PC-9 (cell line): ENCODE measurements around the gene LEFTY1. TPM values are rescaled to one million over a fixed set of nuclear protein-coding genes. Genes with fewer than 3 reads are reported as not detected.

Experiments used
- BruUV-seq: library from RNA; stranded (reverse); fragments of 400-500 nt; replicated peaks from 2 replicates; lab custom pipeline; 2021; lab: Mats Ljungman, UMichigan
- CTCF ChIA-PET: fragments of 300-600 bp; sonication (Branson Sonifier 250); formaldehyde crosslinking; loops from one replicate; lab custom pipeline; 2022; ENCODE audit warnings: antibody characterized with exemption; lab: Charles Lee
- POLR2A ChIA-PET: fragments of 300-600 bp; sonication (Branson Sonifier 250); formaldehyde crosslinking; loops from one replicate; lab custom pipeline; 2022; ENCODE audit warnings: antibody characterized with exemption; ENCODE audit not compliant: unreplicated experiment; lab: Charles Lee
- DNase-seq, 2 experiments: peaks; one replicate each; pipeline versions ENCODE4 v3.0.0 to v3.0.0-alpha.2; 2015 to 2022; ENCODE audit warnings: mixed read lengths in 1 of 2
- H2AFZ ChIP-seq: fragments of 200-600 bp; sonication (generic); 2 replicates; pipeline ENCODE4 v1.8.1; 2017; ENCODE audit warnings: antibody characterized with exemption
- H3F3A ChIP-seq: fragments of 200-600 bp; sonication (generic); 2 replicates; pipeline ENCODE4 v1.8.1; 2017; ENCODE audit warnings: antibody characterized with exemption, mild to moderate bottlenecking, low read depth; ENCODE audit not compliant: insufficient read depth
- H3K27ac ChIP-seq: fragments of 200-600 bp; sonication (generic); 2 replicates; pipeline ENCODE4 v1.6.1; 2016; ENCODE audit warnings: mixed run types
- H3K27me3 ChIP-seq: fragments of 200-600 bp; sonication (generic); 2 replicates; pipeline ENCODE4 v1.6.1; 2016; ENCODE audit warnings: low read depth, mixed run types; ENCODE audit not compliant: insufficient read depth
- H3K36me3 ChIP-seq: fragments of 200-600 bp; sonication (generic); 2 replicates; pipeline ENCODE4 v1.6.1; 2016; ENCODE audit warnings: low read depth, mixed run types
- H3K4me1 ChIP-seq: fragments of 200-600 bp; sonication (generic); replicated peaks from 2 replicates; pipeline ENCODE4 v1.6.1; 2016; ENCODE audit warnings: mixed run types; ENCODE audit not compliant: insufficient read depth
- H3K4me2 ChIP-seq: fragments of 200-600 bp; sonication (generic); 2 replicates; pipeline ENCODE4 v1.6.1; 2017; ENCODE audit warnings: mixed run types
- H3K4me3 ChIP-seq: fragments of 200-600 bp; sonication (generic); 2 replicates; pipeline ENCODE4 v1.6.1; 2016; ENCODE audit warnings: mixed run types
- H3K79me2 ChIP-seq: fragments of 200-600 bp; sonication (generic); 2 replicates; pipeline ENCODE4 v1.6.1; 2017; ENCODE audit warnings: low read depth, mixed run types
- H3K9me2 ChIP-seq: fragments of 200-600 bp; sonication (generic); 2 replicates; pipeline ENCODE4 v1.8.1; 2017; ENCODE audit warnings: mild to moderate bottlenecking; ENCODE audit not compliant: insufficient read depth
- H3K9me3 ChIP-seq: fragments of 200-600 bp; sonication (generic); 2 replicates; pipeline ENCODE4 v1.8.1; 2016; ENCODE audit warnings: low read depth; ENCODE audit not compliant: insufficient read depth
- H4K20me1 ChIP-seq: fragments of 200-600 bp; sonication (generic); 2 replicates; pipeline ENCODE4 v1.8.1; 2017; ENCODE audit not compliant: insufficient read depth
- CTCF ChIP-seq: fragments of 200-600 bp; sonication (generic); conservative IDR thresholded peaks from 2 replicates; pipeline ENCODE4 v1.6.1; 2017; ENCODE audit warnings: mixed run types, antibody characterized with exemption, mild to moderate bottlenecking, moderate library complexity
- EZH2 ChIP-seq: fragments of 200-600 bp; sonication (generic); IDR thresholded peaks from 2 replicates; pipeline ENCODE4 v1.8.0; 2017; ENCODE audit warnings: antibody characterized with exemption, low read depth
- intact Hi-C: fragments of 100-400 bp; cut with micrococcal nuclease; formaldehyde crosslinking; loops from one replicate; pipeline ENCODE4 v1.10.0; 2022; ENCODE audit not compliant: unreplicated experiment
- total RNA-seq: library from RNA; stranded (reverse); gene quantifications from 2 replicates; pipeline ENCODE4 v1.2.3, GENCODE V29; 2021

Gene LEFTY1
- total RNA-seq, 1 experiment from 2014 or later = not detected

- Histone ChIP-seq H3F3A (0 out of 2 replicates have a peak, but pooled peaks cover 8% of the 10 kb centered on the region), H3K4me3 (no peak overlapping the region), H3K79me2 (no peaks in the 10 kb centered on the region), H3K4me2 (no peak overlapping the region), H3K4me1 (peaks cover 5% of the 10 kb centered on the region), H2AFZ (no peak overlapping the region), H3K36me3 (no peaks in the 10 kb centered on the region), H3K9me2 (no peaks in the 10 kb centered on the region), H4K20me1 (no peaks in the 10 kb centered on the region), H3K27me3 (no peaks in the 10 kb centered on the region), H3K9me3 (no peaks in the 10 kb centered on the region), H3K27ac (no peak overlapping the region)
- TF ChIP-seq EZH2 = no peak
- TF ChIP-seq CTCF = no peak
- intact Hi-C loops = no loop called here
- no peak for DNase-seq
- CTCF ChIA-PET = no interaction called here
- BruUV-seq = no TSS peak
- POLR2A ChIA-PET = no interaction called here
Measured at GRCh38 chr1:225934711-225935110, 45.8 kb upstream of the LEFTY1 start.

- Histone ChIP-seq H3K9me2 (no peaks in the 10 kb centered on the region), H3K4me2 (no peak overlapping the region), H2AFZ (no peak overlapping the region), H3K79me2 (no peaks in the 10 kb centered on the region), H3K36me3 (no peaks in the 10 kb centered on the region), H3K27me3 (no peaks in the 10 kb centered on the region), H3F3A (0 out of 2 replicates have a peak, but pooled peaks cover 8% of the 10 kb centered on the region), H4K20me1 (no peaks in the 10 kb centered on the region), H3K9me3 (no peaks in the 10 kb centered on the region), H3K27ac (no peak overlapping the region), H3K4me1 (peaks cover 5% of the 10 kb centered on the region), H3K4me3 (no peak overlapping the region)
- DNase-seq = peak in 1 of 2 experiments; percentile 40
- TF ChIP-seq CTCF = no peak
- no peak for TF ChIP-seq EZH2
- CTCF ChIA-PET = interaction anchor here (0.6 kb wide), 1 partner anchor 14 kb away, joined by 6 read pairs; no protein-coding TSS in a partner anchor
- no TSS peak for BruUV-seq
- intact Hi-C loops = no loop called here
- POLR2A ChIA-PET = interaction anchor here (0.6 kb wide), 2 partner anchors 11 to 22 kb away, joined by 3 read pairs; no protein-coding TSS in a partner anchor
Measured at GRCh38 chr1:225933072-225933471, 44.1 kb upstream of the LEFTY1 start.

- no peak overlapping the region for H3K27ac ChIP-seq
- no peaks in the 10 kb centered on the region for H4K20me1 ChIP-seq
- no peaks in the 10 kb centered on the region for H3K27me3 ChIP-seq
- intact Hi-C loops = no loop called here
- POLR2A ChIA-PET = interaction anchor here (0.7 kb wide), 1 partner anchor 526 kb away, joined by 3 read pairs; no protein-coding TSS in a partner anchor
- no TSS peak for BruUV-seq
- H3K36me3 ChIP-seq = no peaks in the 10 kb centered on the region
- TF ChIP-seq CTCF = no peak
- TF ChIP-seq EZH2 = no peak
- H3K4me2 ChIP-seq = no peak overlapping the region
- H3K9me3 ChIP-seq = no peaks in the 10 kb centered on the region
- CTCF ChIA-PET = interaction anchor here (0.5 to 0.6 kb wide), 2 partner anchors 105 to 1834 kb away, joined by 3 read pairs; no protein-coding TSS in a partner anchor
- DNase-seq = no peak
- peaks cover 3% of the 10 kb centered on the region for H3K4me1 ChIP-seq
- no peaks in the 10 kb centered on the region for H3K79me2 ChIP-seq
- H3F3A ChIP-seq = 0 out of 2 replicates have a peak, but pooled peaks cover 8% of the 10 kb centered on the region
- H2AFZ ChIP-seq = no peak overlapping the region
- H3K9me2 ChIP-seq = no peaks in the 10 kb centered on the region
- H3K4me3 ChIP-seq = no peak overlapping the region
Measured at GRCh38 chr1:225931270-225932136, 42.6 kb upstream of the LEFTY1 start.
